GM18508 (cell line): ENCODE measurements around the gene SPG7.
"Not testable (repeated sequence)": the region's sequence is repeated elsewhere in the genome, so short reads cannot be mapped to it uniquely, and the experiment has no call there.

Experiments
- ATAC-seq: cut with Tn5 transposase; IDR thresholded peaks from one replicate; pipeline ENCODE4 v1.9.1; 2021; ENCODE audit warnings: moderate number of reproducible peaks; ENCODE audit not compliant: insufficient read depth, unreplicated experiment

The SPG7 gene

DNA sequence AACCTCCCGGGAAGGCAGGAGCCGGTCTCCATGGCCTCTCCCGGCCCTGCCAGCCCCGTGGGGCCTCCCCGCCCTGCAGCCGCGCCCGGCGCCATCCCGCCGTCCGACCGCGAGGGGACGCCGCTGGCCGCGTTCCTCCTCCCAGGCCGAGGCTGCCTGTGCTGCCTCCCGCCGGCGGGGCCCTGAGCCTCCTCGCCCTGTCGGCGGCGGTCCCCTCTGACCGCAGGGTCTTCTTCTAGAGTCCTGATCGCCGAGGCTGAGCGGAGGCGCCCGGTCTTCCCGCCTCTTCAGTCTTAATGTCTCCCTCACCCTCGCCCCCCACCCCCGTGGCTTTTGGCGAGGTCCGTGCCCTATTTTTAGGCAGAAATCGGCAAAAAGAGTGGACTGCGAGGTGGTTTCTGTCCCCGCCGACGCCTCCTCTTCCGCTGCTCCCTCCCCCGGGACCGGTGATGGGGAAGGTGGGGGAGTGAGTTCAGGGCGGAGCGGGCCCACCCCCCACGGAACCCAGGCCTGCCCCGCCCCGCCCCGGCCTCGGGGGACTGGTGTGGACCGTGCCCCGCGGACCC lies 66.6 kb downstream of the SPG7 start:
- no peak for ATAC-seq

DNA sequence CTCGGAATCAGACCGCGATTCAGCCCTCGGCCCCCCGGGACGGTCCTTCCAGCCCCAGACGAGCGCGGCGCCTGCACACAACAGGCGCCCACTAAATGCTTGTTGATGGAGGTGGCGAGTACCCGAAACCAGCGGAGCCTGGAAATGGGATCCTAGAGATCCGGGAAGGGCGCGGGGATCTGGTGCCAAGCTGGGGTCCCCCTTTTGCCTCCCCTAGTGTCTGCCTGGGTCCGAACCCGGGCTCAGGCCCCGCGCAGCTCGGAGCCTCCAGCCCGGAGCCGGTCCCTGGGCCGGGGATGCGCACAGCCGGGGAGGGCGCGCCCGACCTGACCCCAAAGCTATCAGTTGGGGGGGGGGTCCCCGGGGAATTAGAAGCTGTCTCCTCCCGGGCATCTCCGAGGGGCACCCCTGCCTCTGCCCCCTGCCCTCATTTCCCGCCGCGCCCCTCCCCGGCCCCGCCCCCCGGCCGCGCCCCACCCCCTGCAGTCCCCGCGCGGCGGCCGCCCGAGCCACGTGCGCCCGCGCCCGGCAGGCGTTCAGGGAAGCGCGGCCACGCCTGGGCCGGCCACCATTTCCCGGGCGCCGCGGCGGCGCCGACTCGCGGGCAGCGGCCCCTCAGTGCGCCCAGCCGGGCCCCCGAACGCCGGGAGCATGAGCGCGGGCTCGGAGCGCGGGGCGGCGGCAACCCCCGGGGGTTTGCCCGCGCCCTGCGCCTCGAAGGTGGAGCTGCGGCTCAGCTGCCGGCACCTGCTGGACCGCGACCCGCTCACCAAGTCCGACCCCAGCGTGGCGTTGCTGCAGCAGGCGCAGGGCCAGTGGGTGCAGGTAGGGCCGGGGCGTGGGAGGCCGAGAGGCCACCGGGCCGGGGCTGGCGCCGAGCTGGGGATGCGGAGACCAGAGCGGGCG lies 67.3 kb downstream of the SPG7 start, which contains the start of gene CPNE7:
Gene CPNE7 (plus strand): TSS at position 512 of the 906 bp plus-strand sequence. CDS start 140 bp downstream, at position 652.
- ATAC-seq = no peak

DNA sequence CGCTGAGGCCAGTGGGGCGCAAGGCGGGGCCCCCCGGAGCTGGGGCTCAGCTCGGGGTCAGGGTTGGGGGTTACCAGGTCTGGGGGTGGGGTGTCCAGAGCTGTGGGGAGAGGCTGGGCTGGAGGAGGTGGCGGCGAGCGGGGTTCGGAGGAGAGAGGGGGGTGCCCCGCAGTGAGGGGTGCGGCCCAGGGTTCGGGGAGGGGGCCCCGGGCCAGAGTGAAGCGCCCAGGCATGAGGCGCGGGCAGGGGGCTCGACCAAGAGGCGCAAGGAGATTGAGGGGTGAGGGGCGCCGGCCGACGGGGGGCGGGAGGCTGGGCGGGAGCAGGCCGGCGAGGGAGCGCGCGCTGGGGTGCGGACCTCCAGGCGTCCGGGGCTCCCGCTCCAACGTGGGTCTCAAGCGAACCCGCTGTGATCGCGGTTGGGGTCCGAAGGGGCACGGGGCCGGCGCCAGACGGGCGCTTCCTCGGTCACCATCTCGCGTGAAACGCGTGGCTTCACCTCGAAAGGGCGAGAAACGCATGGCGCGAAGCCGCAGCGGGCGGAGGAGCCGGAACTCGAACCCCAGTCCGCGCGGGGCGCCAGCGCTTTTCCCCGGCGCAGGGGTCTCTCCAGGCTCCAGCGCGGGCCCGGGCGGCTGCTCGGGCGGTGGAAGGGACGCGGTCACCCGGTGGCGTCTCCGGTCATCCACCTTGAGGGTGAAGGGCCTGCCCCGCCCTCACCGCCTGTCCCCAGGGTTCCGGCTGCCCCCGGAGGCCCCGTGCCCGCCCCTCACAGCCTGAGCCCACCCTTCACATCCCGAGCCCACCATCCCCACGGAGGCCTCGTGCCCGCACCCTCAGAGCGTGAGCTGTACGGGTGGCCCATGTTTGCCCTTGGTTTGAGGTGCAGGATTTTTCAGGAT lies 68.2 kb downstream of the SPG7 start:
- ATAC-seq = no peak

DNA sequence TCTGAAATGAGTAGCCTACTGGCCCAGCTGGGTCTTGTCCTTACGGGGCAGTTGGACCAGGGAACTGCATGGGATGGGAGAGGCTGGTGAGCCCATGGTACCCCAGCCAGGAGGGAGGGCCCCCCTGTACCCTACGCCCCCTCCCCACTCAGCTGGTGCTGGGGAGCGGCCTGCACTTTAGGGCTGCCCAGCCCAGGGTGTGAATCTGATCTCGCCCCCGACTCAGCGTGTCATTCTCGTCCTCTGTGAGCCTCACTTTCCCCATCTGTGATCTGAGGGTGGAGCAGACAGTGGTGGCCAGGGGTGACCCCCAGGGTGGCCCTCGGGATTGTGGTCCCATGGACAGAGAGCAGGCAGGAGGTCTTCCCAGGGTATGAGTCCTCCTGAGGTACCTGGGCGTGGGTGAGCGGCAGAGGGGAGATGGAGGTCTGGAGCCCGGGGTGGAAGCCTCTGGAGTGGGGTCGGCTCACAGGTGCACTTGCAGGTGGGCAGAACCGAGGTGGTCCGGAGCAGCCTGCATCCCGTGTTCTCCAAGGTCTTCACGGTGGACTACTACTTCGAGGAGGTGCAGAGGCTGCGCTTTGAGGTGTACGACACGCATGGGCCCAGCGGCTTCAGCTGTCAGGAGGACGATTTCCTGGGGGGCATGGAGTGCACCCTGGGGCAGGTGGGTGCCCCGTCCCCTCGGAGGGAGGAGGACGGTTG lies 69.0 kb downstream of the SPG7 start:
- ATAC-seq = no peak

DNA sequence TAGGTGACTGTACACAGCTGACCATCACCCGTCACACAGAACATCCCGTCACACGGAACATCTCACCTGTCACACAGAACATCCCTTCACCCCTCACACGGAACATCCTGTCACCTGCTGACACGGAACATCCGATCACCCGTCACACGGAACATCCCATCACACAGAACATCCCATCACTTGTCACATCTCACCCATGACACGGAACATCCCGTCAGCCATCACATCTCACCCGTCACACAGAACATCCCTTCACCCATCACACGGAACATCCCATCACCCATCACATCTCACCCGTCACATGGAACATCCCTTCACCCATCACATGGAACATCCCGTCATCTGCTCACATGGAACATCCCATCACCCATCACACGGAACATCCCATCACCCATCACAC lies 71.1 kb downstream of the SPG7 start:
- ATAC-seq = no peak

DNA sequence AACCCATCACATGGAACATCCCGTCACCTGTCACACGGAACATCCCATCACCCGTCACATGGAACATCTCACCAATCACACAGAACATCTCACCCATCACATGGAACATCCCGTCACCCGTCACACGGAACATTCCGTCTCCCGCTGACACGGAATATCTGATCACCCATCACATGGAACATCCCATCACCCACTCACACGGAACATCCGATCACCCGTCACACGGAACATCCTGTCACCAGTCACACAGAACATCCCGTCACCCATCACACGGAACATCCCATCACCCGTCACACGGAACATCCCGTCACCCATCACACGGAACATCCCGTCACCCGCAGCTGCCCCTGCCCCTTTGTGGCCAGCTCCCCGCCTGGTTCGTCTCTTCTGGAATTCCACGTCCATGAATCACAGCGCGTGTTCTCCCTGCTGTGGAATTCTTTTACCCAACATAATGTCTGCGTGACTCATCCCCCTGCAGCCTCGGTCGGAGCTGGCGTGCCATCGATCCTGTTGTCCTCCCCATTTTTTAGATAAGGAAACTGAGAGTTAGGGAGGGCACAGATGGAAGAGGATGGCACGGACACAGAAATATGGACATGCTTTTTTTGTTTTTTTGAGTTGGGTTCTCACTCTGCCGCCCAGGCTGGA lies 73.0 kb downstream of the SPG7 start:
- ATAC-seq = no peak

DNA sequence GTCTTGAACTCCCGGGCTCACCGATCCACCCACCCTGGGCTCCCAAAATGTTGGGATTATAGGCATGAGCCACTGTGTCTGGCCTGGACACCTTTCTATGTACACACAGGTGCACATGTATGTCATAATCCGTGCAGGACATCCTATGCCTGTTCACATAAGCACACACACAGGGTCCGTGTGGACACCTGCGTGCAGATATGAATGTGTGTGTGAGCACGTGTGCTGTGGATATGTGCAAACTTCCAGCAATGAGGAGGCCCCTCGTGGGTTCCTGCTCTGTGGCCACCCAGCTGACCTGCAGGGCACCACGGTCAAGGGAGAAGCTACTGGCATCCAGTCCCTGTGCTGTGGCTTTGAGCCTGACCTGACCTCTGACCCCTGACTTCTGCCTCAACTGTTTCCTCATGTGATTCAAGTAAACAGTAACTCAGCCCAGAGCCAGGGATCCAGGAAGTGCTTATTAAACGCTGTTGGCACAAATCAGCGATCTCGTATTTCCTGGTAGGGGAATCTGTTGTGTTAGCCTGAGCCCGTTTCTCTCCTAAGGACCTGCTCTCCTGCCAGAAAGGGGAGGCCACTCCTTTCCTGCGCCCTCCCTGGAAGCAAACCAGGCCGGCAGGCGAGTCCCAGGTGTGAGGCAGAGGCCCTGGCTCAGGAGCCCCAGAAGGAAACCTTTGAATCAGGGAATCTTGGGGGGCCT lies 73.8 kb downstream of the SPG7 start:
- ATAC-seq = no peak

DNA sequence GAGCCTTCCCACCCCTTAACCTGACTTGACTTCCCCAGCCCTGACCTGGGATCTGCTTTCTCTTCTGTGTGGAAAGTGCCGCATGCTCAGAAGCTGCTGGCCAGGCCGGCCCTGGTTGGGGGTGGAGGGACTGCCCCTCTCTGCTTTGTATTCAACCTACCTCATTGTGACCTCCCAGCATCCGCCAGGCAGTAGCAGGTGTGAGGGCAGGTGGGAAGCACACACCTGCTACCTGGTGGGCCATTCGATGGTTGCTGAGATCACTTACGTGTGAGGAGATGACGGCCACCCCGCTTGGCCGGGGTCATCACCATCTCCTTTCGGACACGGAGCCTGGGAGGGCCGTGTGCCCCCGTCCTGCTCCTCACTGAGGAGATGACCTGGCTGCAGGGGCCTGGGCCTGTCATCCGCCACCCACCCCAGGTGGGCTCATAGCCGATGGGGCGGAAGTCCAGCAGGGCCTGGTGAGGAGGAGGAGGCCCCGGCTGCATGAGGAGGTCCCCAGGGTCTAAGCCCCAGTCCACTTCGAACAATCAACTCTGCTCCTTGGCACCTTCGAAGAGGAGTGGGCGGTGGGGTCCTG lies 74.5 kb downstream of the SPG7 start:
- ATAC-seq = no peak

DNA sequence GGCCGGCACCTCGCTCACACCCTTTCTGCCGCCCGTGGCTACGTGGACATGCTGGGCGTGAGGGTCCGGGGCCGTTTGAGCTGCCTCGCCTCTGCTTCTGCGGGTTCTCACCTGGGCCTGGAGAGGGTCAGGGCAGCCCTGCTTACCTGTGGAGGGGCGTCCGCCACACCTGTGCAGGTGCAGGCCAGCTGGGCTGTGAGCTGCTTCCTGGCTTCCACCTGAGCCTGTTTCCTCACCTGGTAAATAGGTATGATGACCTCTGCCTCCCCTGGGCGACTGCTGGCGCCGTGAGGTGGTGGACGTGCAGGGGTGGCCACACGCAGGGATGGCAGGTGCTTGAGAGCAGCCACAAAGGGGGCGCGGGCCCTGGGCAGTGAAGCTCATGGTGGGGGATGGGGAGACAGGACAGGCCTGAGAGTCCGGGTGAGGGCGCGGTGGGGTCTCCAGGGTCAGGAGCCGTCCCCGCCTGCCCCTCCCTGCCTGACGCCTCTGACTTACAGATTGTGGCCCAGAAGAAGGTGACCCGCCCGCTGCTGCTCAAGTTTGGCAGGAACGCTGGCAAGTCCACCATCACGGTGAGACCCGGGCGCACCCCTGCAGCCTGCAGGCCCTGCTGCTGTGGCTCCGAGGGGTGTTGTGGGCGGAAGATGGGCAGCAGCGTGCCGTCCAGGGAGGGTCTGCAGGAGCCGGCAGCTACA lies 75.1 kb downstream of the SPG7 start:
- no peak for ATAC-seq

DNA sequence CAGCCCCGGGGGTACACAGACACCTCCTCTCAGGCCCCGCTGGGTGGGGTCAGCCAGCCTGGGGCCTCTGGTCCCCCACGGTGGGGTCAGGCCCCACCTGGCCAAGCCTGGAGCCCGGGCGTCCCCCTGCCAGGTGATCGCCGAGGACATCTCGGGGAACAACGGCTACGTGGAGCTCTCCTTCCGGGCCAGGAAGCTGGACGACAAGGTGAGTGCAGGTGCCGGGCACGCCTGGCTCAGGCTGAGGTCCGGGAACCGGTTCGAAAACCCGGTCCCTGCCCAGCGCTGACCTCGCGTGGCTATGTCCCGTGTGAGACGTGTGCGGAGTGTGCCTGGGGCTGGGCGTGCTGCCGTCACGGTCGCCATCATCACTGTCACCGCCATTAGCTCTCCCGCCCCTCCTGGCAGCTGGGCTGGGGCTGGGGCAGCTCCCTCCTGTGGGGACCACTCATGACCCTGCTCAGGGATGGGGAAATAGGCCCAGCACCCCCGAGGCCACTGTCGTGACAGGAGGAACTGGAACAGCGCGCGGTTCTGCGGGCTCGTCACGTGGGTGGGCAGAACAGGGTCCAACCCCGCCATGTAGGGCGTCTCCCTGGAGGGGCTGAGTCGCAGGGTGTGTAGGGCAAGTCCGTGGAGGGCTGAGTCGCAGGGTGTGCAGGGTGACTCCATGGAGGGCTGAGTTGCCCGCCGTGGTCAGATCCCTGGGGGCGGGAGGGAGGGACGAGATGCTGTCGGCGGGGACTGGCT lies 75.9 kb downstream of the SPG7 start:
- ATAC-seq = no peak

DNA sequence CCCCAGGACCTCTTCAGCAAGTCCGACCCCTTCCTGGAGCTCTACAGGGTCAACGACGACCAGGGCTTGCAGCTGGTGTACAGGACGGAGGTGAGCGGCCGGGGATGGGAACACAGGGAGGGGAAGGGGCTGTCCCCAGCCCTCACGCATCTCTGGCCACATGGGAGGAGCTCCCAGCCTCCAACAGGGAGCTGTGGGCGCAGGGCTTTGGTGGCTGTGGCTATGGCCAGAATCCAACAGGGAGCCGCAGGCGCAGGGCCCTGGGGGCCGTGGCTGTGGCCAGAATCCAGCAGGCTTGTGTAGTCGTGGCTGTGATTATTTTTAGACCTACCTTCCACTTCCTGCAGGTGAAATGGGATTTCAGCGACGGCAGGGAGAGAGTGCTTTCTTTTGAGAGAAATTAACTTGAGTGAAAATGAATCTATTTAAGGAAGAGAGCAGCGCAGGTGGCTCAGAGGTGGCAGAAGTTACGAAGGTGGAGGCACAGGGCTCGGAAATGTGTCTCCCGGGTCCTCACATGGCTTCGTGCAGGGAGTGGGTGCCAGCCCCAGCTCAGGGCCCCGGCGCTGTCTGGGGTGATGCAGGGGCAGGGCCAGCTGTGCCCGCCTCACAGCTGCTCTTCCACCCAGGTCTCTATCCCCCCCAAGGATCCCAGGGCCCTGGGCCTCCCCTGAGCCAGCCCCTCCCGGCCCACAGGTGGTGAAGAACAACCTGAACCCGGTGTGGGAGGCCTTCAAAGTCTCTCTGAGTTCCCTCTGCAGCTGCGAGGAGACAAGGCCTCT lies 76.8 kb downstream of the SPG7 start:
- no peak for ATAC-seq

DNA sequence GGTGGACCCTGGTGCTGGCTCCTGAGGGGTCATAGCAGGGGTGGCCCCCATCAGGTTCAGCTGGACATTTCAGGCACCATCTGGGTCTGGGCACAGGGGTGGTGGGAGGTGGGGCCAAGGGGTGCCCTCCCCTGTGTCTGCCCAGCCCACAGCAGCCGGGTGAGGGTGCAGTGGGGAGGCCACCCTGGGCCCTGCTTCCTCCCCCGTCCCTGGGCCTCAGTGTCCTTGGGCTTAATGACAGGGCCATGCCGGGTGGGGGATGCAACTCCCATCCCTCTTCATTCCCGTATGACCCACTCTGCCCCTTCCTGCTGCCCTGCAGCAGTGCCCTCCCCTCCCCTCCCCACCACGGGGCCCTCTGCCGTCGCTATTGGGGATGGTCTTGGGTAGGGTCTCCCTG lies 78.0 kb downstream of the SPG7 start:
- ATAC-seq = no peak

DNA sequence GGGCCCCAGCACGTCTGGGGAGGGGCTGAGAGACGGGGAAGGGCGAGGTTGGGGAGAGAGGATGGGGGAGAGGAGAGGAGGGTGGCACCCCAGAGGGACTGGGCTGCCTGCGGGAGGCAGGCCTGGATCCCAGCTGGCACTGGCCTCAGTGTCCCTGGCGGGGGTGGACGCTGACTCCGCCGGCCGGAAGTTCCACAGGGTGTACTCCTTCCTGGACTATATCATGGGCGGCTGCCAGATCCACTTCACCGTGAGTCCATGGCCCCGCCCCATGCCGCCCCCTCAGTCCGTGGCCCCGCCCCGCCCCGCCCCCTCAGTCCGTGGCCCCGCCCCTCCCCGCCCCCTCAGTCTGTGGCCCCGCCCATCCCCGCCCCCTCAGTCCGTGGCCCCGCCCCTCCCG lies 78.7 kb downstream of the SPG7 start:
- no peak for ATAC-seq

DNA sequence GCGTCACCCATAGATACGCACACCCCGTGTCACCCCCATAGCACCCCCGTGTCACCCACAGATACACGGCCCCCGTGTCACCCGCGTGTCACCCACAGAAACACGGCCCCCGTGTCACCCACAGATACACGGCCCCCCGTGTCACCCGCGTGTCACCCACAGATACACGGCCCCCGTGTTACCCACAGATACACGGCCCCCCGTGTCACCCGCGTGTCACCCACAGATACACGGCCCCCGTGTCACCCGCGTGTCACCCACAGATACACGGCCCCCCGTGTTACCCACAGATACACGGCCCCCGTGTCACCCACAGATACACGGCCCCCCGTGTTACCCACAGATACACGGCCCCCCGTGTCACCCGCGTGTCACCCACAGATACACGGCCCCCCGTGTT lies 79.5 kb downstream of the SPG7 start:
- not testable (repeated sequence) for ATAC-seq

DNA sequence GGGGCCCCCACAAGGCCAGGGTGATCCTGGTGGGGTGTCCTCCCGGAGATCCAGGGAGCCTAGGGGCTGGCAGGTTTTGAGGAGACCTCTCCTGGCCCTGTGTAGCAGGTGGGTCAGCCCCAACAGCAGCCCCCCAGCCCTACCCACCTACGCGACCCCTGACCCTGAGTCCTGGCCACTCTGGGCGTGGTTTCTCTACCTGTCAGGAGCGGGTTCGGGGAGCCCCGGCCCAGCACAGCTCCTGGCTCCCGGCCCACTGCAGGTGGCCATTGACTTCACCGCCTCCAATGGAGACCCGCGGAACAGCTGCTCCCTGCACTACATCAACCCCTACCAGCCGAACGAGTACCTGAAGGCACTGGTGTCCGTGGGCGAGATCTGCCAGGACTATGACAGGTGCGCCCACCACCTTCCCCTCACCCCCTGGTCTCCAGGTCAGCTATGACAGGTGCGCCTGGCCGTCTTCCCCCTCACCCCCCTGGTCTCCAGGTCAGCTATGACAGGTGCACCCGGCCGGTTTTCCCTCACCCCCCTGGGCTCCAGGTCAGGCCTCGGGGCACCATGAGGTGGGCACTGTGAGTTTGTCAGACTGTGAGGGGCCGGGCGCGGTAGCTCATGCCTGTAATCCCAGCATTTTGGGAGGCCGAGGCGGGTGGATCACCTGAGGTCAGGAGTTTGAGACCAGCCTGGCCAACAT lies 80.4 kb downstream of the SPG7 start:
- no peak for ATAC-seq

DNA sequence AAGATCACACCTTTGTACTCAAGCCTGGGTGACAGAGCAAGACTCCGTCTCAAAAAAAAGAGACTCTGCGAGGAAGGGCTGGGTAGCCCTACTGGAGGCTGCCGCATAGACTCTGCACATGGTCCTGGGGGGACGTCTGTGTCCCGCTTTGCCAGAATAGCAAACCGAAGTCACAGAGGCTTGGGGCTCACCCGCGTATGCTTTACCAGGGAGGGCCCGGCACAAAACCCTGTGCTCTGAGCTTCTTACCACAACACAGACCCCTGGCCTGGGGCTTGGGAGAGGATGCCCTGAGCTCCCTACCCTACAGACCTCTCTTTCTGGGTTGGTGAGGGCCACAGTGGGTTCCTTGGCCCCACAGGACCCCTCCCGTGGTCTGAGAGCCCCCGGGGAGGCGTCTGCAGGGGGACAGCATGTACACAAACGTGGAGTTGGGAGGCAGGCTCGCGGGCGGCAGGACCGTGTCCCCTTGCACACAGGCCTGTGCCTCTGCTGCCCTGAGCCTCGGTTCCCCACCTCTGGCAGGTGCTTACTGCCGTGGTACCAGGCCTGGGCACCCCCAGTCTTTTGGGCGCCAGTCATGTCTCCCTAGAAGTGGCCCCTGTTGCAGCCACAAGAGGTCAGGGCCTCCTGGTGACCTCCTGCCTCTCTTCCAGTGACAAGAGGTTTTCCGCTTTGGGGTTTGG lies 81.2 kb downstream of the SPG7 start:
- no peak for ATAC-seq
